Spleen (tissue), 7 donors: Measurements from ENCODE around the gene ZNF672.
"Not testable (repeated sequence)": the region's sequence is repeated elsewhere in the genome, so short reads cannot be mapped to it uniquely, and the experiment has no call there.

Experiments used
- CTCF ChIP-seq, 11 experiments: fragments of 200-600 bp in 7 of 11; fragments of 450-650 bp in 4 of 11; sonication (generic) in 4 of 11; IDR thresholded peaks in 8 of 11; conservative IDR thresholded peaks in 3 of 11; 1 replicate in 7 of 11; 2 replicates in 4 of 11; pipeline versions ENCODE4 v1.4.0 to v1.8.0; 2016 to 2021; ENCODE audit warnings: antibody characterized with exemption in 11 of 11, inconsistent platforms in 4 of 11, mild to moderate bottlenecking in 1 of 11
- POLR2A ChIP-seq, 3 donors: fragments of 450-650 bp; IDR thresholded peaks; one replicate each; pipeline ENCODE4 v1.5.1; 2017; ENCODE audit warnings: antibody characterized with exemption in 3 of 3, mild to moderate bottlenecking in 1 of 3
- POLR2AphosphoS5 ChIP-seq, 3 donors: sonication (generic); formaldehyde crosslinking; IDR thresholded peaks; one replicate each; pipeline ENCODE4 v1.5.1; 2017; ENCODE audit warnings: antibody characterized with exemption in 3 of 3
- donor health status: DM: no; HTN: no; CAD: no; lungs with moderate emphysema.
- donor health status: DM: no; HTN: no; CAD: no.
- donor health status: DM: no; HTN: no; CAD: no.

- not testable (repeated sequence) for TF ChIP-seq CTCF (IDR thresholded peaks at IDR 0.05 in 8 of 11, conservative IDR thresholded peaks at IDR 0.05 in 3 of 11); POLR2A (IDR thresholded peaks at IDR 0.05); POLR2AphosphoS5 (IDR thresholded peaks at IDR 0.05)
These were observed 43.4 kb upstream of the ZNF672 start for GRCh38 chr1:248794663-248795062.
